NCI-H1092 (cell line): ENCODE measurements around the gene KATNB1.
A peak's percentile ranks its signal among the peaks of the same experiment; 100 is the strongest.
"Not testable (repeated sequence)": the region's sequence is repeated elsewhere in the genome, so short reads cannot be mapped to it uniquely, and the experiment has no call there.

Experiments
- DNase-seq: peaks from one replicate; lab custom pipeline; 2025; lab: John Stamatoyannopoulos, UW

KATNB1 gene

DNA sequence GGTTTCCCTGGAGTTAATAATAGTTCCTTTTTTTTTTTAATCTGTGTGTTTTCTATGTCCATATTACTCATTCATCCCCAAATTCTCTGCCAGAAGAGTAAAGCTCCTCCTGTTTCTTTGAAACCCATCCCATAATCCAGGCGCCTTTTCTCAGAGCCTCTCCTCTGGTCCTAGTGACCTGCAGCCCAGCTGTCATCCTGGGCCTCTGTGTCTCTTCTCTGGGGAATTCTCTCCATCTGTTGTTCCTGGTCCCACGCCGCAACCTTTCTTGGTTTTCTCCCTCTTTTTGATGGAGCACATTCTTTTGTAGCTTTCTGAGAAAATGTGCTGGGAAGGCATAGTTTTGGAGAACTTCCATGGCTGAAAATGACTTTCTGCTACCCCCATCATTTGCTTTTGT, 10.2 kb downstream of the KATNB1 start:
- DNase-seq: no peak

DNA sequence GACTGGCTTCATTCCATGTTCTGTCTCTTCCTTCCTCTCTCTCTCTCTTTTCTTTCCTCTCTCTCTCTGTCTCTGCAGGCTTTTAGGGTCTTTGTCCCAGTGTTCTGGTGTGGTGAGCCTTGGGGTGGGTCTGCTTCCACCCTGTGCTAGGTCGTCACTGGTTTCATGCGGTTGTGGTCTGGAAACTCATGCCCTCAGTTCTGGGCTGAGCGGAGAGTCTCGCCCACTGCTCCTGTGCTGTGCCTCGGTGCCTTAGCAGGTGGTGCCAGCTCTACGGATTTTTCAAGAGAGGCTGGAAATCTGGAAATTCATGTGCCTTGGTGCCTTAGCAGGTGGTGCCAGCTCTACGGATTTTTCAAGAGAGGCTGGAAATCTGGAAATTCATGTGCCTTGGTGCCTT, 10.7 kb downstream of the KATNB1 start:
- DNase-seq: not testable (repeated sequence)

DNA sequence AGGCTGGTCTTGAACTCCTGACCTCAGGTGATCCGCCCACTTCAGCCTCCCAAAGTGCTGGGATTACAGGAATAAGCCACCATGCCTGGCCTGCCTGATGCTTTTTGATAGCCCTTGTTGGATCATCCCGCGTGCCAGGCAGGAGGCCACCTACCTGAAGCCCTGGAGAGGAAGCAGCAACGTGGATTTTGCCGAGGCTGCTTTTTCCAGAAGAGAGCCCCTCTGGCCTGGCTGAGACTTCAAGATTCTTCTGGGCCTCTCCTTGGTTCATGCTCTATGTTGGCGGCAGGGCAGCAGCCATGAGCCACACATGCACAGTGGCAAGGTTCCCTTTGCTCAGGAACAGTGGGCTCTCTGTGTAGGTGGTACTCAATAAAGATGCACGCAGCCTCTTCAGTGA, 11.5 kb downstream of the KATNB1 start:
- no peak for DNase-seq

DNA sequence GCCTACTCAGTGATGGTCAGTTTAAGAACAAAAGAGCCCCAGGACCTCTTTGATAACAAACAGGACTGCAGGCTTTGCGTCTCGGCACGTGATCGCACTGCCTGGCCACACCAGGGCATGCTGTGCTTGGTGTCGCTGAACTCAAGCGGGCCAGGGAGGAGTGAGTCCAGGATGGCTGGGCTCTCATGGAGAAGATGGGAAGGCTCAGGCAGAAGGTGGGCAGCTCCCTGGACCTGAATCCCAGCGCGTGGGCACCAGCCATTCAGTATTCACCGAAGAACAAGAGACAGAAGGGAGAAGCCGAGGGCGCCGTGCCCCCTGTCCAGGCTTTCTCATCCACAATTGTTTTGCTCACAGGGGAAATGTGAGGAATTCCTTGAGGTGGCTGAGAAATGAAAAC, 11.9 kb downstream of the KATNB1 start:
- DNase-seq: no peak

DNA sequence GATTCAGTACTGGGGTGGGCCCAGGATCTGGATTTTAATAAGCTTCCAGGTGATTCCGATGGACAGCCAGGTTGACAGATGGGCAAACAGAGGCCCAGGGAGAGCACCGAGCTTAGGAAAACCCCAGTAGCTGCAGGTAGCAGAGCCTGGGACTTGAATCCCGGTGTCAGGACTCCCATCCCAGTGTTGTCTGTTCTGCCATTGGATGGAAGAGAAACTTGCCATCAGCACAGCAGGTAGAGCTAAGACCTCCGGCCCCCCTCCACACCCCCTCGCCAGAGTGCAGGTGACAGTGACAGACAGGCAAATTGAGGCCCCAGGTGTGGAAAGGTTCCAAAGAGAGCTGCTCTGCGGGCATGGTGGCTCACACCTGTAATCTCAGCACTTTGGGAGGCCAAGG, 12.4 kb downstream of the KATNB1 start:
- no peak for DNase-seq

DNA sequence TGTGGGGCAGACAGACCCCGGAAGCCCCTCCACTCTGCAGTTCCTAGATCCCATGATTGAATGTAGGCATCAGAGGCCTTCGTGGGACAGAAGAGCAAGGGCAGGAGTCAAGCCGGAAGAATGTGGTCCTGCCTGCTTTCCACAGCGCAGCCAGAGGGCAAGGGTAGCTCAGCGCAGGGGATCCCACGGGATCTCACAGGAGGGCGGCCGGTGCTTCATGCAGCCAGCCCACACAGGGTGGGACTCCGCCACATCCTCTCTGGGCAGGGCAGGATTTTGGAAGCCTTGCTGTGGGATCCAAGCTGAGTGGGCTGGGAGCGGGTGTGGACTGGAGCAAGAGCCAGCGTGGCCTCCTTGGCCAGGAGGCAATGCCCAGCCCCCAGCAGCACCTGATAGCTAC, 13.0 kb downstream of the KATNB1 start:
- DNase-seq: no peak

DNA sequence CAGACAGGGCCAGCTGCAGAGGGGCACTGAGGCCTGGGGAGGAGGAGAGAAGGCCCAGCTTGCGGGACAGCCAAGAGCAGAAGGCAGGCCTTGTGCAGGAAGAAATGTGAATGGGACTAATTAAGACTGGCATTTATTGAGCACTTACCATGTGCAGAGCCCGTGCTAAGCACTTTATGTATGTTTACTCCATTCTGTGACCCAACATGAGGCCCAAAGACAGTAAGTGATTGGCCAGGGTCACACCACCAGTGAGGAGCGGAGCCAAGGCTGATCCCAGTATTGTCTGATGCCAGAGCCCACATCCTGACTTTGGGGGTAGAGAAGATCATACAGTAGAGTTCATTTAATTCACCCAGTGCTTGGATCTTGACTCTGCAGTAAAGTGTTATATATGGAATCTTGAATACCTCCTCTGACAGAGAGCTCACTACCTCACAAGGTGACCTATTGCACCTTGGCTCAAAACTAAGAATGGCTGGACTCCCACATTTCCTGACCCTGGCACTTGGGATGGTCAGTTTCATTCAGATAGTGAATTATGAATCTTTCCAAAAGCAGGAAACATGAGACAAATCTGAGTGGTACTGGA, 13.6 kb downstream of the KATNB1 start:
- no peak for DNase-seq

DNA sequence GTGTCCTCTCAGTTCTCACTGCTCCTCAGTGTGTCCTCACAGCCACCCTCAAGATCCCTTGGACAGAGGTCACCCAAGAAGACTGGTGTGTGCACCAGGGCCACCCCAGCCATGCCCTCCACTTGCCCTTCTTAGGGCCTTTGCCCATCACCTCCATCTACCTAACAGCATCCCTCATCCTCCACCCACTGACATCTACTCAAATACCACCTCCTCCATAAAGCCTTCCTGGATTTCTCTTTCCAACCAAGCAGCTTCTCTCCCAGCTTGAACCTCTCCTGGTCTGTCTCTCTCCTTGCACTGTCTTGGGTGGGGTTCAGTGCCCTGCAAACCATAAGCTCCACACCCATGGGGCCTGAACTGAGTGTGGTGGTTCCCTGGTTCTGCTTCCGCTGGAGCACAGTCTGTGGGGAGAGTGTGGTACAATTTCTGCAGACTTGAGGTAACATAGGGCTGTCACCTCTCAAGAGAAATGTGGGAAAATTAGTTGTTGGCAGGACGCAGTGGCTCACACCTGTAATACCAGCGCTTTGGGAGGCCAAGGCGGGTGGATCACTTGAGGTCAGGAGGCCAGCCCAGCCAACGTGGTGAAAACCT, 14.4 kb downstream of the KATNB1 start:
- no peak for DNase-seq

DNA sequence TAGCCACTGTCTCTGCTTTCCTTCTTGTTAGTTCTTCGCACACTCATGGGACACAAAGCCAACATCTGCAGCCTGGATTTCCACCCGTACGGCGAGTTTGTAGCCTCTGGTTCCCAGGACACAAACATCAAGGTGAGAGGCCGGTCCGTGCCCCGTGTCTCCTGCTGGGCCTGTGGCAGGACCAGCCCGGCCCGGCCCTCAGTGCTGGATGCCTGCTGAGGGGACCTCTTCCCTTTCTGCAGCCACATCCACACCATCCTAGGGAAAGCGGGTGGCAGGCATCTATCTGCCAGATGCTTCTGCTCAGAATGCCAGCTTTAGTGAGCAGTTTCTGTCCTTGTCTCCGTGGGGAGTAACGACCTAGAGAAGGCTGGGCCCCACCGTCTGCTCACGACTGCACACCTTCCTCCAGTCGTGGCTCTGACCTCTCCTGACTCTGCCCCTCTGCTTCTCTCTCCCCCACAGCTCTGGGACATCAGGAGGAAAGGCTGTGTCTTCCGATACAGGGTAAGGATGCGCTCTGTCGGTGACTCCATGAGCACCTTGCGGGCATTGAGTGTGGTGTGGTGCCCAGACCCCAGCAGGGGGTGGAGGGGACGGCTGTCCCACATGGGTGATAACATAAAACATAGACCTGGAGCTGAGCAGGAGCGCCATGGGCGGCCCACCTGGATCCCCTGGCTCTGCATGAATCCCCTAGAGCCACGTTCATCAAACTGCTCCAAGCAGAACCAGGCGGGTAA, 15.4 kb downstream of the KATNB1 start:
- no peak for DNase-seq

DNA sequence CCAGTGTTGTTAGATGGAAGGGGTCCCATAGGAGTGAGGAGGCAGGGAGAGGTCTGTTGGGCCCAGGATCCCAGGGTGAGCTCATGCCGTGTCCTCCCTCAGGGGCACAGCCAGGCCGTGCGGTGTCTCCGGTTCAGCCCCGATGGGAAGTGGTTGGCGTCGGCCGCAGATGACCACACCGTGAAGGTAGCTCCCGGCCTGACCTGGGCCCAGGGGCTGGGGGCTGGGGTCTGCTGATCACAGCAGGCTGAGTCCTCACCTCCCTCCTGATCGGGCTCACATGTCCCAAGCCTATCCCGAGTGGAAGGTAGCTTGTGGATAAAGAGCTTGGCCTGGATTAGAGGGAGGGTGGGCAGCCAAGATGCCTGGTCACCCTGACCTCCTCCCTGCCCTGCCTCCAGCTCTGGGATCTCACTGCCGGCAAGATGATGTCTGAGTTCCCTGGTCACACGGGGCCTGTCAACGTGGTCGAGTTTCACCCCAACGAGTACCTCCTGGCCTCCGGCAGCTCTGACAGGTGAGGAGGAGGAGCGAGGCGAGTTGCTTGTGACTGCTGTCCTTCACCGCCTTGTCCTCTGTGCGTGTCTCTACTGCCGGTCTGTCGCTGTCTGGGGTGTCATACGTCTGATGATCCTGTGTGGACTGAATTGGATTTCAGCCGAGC, 16.1 kb downstream of the KATNB1 start:
- DNase-seq: no peak

DNA sequence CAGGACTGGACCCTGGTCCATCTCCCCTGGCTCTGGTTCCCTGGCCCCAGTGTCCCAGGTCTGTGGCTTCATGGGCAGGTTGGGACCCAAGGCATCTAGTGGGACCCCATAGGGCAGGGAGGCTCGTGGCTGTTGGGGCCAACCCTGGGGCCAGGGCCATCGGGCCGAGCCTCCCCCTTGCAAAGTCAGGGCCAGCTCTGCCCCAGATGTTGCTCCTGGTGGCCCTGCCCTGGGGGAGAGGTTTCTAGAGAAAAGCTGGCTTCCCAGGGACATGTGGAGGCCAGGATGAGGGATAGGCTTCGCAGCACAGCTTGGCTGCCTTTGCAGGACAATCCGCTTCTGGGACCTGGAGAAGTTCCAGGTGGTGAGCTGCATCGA, 16.6 kb downstream of the KATNB1 start:
- DNase-seq: no peak

DNA sequence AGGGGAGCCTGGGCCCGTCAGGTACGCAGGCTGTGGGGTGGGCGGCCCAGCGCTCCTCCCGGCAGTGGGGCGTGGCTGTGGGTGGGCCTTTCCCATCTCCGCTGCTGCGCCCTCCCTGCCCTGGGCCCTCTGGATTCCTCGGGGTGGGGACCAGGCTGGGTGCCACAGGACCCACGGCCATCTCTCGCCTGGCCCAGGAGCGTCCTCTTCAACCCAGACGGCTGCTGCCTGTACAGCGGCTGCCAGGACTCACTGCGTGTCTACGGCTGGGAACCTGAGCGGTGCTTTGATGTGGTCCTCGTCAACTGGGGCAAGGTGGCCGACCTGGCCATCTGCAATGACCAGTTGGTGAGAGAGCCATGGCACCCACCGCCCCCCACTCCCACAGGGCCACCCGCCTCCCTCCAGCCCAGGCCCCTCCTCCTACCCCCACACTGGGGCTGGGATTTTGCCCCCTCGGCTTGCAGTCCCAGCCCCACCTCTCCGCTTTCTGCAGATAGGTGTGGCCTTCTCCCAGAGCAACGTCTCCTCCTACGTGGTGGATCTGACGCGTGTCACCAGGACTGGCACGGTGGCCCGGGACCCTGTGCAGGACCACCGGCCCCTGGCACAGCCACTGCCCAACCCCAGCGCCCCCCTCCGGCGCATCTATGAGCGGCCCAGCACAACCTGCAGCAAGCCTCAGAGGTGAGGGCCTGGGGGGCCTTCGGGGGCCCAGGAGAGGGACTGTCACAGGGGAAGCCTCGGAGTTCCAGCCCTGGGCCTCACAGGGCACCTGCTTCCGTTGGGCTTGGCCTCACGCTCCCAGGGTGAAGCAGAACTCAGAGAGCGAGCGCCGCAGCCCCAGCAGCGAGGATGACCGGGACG, 17.2 kb downstream of the KATNB1 start:
- no peak for DNase-seq

DNA sequence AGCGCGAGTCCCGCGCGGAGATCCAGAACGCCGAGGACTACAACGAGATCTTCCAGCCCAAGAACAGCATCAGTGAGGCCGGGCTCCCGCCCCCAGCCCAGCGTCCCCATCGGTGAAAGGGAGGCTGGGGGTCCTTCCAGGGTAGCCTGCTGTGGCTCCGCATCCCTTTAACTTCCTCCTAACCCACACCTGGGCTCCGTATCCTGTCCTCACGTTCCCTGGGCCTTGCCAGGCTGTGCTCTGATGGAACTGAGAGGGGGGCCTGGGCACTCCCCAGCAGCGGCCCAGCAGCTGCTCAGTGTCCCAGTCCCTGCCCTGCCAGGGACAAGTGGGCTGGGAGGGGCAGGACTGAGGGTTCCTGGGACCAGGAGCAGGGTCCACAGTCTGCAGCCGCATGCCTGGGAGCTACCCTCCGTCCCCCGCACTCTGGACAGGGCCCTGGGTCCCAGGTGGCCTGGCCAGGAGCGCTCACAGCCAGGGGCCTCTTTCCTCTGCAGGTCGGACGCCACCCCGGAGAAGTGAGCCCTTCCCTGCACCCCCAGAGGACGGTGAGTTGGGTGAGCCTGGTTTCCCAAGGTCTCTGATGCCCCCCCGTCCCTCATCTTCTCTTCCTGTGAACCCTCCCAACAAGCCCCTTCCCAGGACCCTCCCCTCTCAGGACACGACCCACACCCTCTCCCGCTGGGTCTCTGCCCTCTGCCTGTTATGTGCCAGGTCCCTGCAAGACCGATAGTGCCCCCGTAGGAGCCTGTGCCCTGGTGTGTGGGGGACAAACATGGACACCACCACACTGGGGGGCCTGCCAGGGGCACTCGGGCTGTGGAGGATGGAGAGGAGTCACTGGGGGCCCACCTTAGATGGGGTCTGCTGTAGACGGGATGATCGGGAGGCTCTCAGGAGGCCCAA, 18.1 kb downstream of the KATNB1 start:
- DNase-seq: no peak

DNA sequence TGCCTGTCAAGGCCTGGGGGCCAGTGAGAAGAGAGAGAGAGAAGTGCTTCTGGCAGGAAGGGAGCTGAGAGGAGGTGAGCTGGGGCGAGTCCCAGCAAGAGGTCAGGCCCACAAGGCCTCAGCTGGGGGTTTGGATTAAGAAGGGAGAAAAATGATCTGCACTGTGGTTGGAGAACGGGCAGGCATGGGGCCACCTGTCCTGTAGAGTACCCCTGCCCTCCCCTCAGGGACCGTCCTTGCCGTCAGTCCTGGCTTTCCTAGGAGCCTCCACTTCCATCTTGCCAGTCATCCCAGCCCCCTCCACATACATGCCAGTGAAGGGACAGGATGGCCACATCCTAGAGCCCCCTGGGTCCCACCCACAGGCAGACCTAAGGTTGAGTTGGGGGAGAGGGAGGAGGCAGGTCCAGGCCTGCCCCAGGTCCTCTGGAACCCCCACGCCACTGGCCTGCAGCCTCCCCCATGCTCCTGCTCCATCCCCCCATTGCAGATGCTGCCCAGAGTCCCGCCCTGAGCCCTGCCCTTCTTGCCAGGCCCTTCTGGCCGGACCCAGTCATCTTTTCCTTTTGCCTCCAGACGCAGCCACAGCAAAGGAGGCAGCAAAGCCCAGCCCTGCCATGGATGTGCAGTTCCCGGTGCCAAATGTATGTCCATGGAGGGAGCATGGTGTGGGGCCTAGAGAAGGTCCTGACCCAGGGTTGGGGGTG, 18.9 kb downstream of the KATNB1 start:
- no peak for DNase-seq

DNA sequence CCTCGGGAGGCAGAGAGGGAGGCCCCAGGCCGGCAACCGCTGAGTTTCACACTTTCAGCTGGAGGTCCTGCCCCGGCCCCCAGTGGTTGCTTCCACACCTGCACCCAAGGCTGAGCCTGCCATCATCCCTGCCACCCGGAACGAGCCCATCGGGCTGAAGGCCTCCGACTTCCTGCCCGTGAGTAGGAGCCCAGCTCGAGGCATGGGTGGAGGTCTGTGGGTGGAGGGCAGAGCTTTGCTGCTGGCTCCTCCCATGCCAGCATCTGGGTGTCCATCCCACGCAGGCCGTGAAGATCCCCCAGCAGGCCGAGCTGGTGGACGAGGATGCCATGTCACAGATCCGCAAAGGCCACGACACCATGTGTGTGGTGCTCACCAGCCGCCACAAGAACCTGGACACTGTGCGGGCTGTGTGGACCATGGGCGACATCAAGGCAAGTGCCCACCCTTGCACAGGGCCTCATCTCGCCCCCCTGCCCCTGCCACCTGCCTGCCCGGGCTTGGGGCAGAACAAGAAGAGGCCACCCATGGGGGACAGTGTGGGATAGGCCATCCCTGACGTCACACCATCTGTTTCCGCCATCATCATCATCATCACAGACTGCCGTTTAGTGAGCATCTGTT, 19.6 kb downstream of the KATNB1 start:
- DNase-seq: no peak

DNA sequence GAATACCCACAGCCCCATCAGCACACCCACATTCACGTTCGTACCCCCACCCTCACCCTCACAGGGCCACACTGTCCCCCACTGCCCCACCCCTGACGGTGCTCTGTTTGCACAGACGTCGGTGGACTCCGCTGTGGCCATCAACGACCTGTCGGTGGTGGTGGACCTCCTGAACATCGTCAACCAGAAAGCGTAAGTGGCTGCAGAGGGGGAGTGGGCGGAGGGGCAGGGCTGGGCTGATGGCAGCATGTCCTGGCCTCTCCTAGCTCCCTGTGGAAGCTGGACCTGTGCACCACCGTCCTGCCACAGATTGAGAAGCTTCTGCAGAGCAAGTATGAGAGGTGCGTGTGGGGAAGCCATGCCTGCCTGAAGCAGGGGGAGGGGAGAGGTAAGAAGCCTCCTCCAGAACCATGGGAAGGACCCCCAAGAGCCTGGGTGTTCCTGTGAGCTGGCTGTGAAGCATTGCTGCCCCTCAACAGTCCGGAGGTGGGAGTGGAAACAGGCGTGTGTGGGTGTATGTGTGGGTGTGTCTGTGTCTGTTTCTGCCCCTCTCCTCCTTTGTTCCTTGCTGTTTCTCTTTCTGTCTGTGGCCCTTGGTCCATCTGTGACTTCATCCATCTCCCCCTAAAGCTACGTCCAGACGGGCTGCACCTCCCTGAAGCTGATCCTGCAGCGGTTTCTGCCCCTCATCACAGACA, 20.3 kb downstream of the KATNB1 start:
- DNase-seq: no peak

DNA sequence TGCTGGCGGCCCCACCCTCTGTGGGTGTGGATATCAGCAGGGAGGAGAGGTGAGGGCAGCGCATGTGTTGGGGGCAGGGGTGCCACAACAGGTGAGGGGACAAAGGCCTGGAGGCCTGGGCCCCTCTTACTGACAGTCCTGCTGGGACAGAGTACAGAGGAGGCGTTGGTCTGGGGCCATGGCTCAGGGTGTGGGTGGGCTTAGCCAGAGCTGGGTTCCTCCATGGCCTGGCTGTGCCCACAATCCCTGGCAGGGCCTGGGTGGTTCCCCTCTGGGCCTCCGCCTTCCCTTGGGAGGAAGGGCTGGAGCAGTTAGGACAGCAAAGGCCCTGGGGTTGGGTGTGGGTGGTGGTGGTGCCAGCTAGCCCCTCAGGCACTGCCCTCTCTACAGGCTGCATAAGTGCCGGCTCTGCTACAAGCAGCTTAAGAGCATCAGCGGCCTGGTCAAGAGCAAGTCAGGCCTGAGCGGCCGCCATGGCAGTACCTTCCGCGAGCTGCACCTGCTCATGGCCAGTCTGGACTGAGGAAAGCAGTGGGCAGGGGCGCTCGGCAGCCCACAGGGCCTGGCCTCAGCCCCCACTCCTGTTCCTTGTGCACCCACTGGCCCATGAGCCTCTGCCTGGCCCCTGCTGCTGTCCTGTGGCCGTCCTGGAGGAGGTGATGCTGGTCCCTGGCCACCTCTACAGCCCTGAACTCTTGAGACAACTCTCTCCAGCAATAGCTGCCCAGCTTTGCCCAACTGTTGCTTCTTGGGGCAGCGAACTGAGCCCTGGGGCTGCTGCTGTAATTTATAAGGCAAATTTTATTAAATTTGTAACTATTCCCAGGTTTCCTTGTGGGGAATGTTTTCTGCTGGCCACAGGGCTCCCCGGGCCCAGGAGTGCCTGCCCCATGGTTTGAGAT, 21.1 kb downstream of the KATNB1 start:
- DNase-seq: no peak

DNA sequence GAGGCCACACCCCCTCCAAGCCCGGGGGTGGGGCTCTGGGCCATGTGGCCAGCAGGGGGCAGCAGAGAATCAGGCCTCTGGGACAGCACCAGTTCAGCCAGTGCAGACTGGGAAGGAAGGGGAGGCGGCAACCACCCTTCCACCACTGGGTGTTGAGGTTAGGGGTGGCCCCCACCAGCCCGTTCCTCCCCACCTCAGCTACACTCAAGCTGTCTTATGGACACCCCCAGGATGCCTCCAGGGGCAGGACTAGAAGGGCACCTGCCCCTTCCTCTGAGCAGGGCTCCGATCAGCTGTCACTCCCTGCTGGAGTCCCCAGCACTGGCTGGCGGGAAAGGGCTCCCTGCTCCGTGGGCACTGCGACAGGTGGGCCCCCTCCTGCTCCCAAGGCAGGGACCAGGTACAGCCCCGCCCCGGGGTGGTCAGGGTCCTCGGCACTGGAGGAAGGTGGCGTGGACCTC, 21.8 kb downstream of the KATNB1 start:
- DNase-seq: peak; percentile 12
